Measurements from ENCODE around the gene ESRRG. TPM values are rescaled to one million over a fixed set of nuclear protein-coding genes. Genes with fewer than 3 reads are reported as not detected.
"Not testable (repeated sequence)": the region's sequence is repeated elsewhere in the genome, so short reads cannot be mapped to it uniquely, and the experiment has no call there.

The ESRRG gene
- total RNA-seq, 2 experiments from 2014 or later = not detected

DNA sequence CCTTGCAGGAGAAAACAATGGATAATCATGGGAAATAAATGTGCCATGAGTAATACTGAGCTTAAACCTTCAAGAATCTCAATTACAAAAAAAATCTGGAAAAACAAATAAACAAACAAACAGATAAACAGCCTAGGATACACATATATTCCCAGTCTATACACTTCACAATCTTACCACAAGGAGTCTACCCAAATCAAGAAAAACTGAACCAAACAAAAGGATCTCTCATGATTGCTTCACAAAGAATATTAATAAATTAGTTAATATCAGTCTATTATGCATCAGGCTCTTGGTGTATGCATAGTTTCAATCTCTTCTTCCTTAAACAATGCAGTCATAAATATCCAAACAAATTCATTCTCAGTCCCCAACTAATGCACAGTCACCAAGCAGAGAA lies 3.2 kb upstream of the ESRRG start:
- POLR2A ChIA-PET = no interaction called here
- H3K27ac Mint-ChIP-seq = no peak overlapping the region
- ATAC-seq (ENCODE audit: low read depth) (no peak), DNase-seq (no peak)
- H3K36me3 Mint-ChIP-seq = no peaks in the 10 kb centered on the region
- H3K9me3 Mint-ChIP-seq = no peaks in the 10 kb centered on the region
- peaks cover 18% of the 10 kb centered on the region for H3K27me3 Mint-ChIP-seq
- H3K4me3 Mint-ChIP-seq = no peak overlapping the region
- H3K4me1 Mint-ChIP-seq = no peaks in the 10 kb centered on the region

DNA sequence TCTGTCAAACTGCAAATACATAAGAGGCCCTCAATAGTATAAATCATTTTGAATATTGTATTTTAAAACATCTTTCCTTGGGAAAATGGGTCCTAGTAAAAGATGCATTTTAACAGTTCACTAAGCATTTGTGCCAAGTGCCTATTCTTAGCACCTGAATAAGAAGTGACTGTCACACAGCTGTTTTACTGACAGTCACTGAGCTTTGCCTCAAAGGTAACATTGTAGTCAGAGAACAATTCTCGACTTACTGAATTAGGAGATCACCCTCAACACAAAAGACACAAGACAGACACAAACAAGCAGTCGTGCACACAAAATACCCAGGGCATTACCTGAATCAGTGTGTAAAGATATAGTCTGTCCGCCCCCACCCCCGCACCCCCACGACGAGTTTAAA lies 408 bp downstream of the ESRRG start:
- POLR2A ChIA-PET = no interaction called here
- H3K4me1 Mint-ChIP-seq = no peaks in the 10 kb centered on the region
- peaks cover 18% of the 10 kb centered on the region for H3K27me3 Mint-ChIP-seq
- H3K27ac Mint-ChIP-seq = no peak overlapping the region
- DNase-seq = no peak
- no peaks in the 10 kb centered on the region for H3K9me3 Mint-ChIP-seq
- no peak overlapping the region for H3K4me3 Mint-ChIP-seq
- ATAC-seq (ENCODE audit: low read depth) = no peak
- no peaks in the 10 kb centered on the region for H3K36me3 Mint-ChIP-seq

DNA sequence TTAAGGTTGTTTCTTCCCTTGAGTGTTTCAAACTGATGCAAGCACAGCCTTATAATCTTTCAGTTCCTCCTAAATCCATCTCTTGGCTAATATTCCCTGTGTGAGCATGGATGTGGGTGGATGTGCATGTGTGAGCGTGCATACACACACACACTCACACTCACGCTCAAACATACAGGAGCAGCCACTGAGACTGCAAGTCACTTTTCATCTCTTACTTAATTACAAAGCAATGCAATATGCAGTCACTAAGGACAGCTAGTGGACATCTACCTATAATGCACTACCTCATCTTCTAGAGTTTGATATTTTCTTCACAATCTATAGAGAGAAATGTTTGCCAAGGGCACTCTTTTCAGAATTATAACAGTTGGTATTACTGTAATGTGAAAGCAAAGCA lies 1.4 kb downstream of the ESRRG start:
- no peaks in the 10 kb centered on the region for H3K4me1 Mint-ChIP-seq

DNA sequence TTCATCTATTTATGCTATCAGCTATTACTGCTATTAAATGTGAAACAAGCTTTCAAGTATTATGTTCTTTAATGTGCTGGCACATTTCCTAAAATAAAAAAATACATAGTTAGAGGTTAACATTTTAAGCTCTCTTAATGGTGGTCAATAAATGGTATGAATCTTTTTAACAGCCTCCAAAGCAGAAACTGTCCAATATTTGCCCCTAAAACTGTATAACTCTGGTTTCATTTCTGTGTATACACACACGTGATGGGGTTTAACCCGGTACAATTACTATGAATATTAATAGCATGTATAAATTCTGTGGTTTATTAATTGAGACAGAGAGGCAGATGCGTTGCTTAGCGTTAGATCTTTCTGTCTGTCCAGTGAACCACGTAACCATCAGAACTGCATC lies 2.2 kb downstream of the ESRRG start:
- Mint-ChIP-seq H3K27ac (no peak overlapping the region), H3K27me3 (peaks cover 18% of the 10 kb centered on the region), H3K4me1 (no peaks in the 10 kb centered on the region), H3K4me3 (no peak overlapping the region), H3K36me3 (no peaks in the 10 kb centered on the region), H3K9me3 (no peaks in the 10 kb centered on the region)
- no peak for DNase-seq
- ATAC-seq (ENCODE audit: low read depth) = no peak
- POLR2A ChIA-PET = no interaction called here

More for the DNA sequence above, 1.4 kb downstream of the ESRRG start:
- Mint-ChIP-seq H3K9me3 (no peaks in the 10 kb centered on the region), H3K27me3 (peaks cover 18% of the 10 kb centered on the region), H3K27ac (no peak overlapping the region), H3K36me3 (no peaks in the 10 kb centered on the region), H3K4me3 (no peak overlapping the region)
- ATAC-seq (ENCODE audit: low read depth) = no peak
- no peak for DNase-seq
- POLR2A ChIA-PET = no interaction called here

DNA sequence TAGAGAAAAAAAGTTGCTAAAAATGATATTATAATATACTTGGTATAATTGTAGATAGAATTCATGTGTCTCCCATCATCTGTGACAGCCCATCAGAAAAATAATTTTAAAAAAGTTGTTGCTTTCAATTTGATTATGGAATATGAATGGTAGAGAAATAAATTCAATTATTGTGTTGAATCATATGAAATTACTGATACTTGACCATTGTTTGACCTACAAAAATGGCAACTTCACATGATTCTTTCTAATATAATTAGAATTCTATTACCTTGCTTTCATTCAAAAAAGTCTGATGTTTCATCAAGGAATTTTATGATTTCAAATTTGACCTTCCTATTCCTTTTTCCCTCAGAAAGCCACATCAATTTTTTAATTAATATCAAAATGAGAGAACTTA lies 11.5 kb downstream of the ESRRG start:
- no peak for DNase-seq
- H3K4me1 Mint-ChIP-seq = no peaks in the 10 kb centered on the region
- POLR2A ChIA-PET = no interaction called here
- no peaks in the 10 kb centered on the region for H3K36me3 Mint-ChIP-seq
- ATAC-seq (ENCODE audit: low read depth) = no peak
- H3K9me3 Mint-ChIP-seq = no peaks in the 10 kb centered on the region
- H3K27me3 Mint-ChIP-seq = no peaks in the 10 kb centered on the region
- H3K4me3 Mint-ChIP-seq = no peak overlapping the region
- no peak overlapping the region for H3K27ac Mint-ChIP-seq

DNA sequence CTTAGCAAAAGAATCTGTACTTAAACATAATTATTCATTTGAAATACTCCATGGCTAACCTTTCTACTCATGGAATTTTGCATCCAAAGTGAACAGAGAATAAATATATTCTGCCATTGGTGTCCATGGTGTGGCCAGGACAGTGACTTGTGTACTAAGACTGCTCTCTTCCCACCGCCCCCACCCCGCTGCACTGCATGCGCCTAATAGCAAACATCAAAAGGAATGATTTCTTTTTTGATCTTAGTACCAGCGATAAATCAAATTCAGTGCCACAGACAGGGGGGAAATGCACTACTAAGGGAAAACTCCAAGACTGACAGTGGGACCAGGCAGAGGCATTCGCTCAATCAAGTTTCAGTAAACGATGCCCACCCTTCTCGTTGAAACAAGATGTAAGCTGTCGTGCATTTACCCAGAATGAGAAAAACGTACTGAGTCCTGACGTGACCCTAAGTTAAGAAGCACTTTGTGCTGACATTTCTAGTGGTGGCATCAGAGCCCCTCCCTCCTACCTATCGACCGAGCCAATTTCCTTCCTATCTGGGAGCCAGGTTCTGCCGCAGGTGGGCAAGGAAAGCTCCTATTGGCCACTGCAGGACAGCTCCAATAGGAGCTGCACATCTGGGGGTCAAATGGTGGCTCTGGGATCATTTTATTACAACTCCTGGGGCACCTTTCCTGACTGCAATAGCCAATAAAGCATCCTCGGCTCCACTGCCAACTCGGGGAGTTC lies 12.5 kb downstream of the ESRRG start:
- Mint-ChIP-seq H3K27ac (no peak overlapping the region), H3K4me3 (no peak overlapping the region), H3K36me3 (no peaks in the 10 kb centered on the region), H3K9me3 (no peaks in the 10 kb centered on the region), H3K27me3 (no peaks in the 10 kb centered on the region), H3K4me1 (no peaks in the 10 kb centered on the region)
- DNase-seq (no peak), ATAC-seq (ENCODE audit: low read depth) (no peak)
- POLR2A ChIA-PET = no interaction called here

DNA sequence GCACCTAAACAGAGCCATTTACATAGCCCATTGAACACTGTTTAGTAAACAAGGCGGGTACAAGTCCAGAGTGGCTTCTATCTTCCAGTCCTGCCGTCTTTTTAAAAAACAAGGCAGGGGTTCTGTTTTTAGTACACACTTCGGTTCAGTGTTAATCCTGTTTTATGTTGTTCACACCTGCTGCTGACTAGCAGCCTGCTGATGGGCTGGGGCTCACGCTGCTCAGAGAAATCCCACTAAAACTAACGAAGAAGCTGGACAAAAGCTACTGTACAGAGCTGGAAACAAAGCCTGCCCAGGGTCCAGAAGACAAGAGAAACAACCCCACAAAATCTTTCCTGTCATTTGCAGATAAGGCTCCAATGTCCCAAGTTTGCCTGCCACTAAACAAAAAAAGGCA lies 13.2 kb downstream of the ESRRG start:
- Mint-ChIP-seq H3K36me3 (no peaks in the 10 kb centered on the region), H3K4me1 (no peaks in the 10 kb centered on the region), H3K27ac (no peak overlapping the region), H3K4me3 (no peak overlapping the region), H3K27me3 (no peaks in the 10 kb centered on the region), H3K9me3 (no peaks in the 10 kb centered on the region)
- DNase-seq (no peak), ATAC-seq (ENCODE audit: low read depth) (no peak)
- POLR2A ChIA-PET = no interaction called here

DNA sequence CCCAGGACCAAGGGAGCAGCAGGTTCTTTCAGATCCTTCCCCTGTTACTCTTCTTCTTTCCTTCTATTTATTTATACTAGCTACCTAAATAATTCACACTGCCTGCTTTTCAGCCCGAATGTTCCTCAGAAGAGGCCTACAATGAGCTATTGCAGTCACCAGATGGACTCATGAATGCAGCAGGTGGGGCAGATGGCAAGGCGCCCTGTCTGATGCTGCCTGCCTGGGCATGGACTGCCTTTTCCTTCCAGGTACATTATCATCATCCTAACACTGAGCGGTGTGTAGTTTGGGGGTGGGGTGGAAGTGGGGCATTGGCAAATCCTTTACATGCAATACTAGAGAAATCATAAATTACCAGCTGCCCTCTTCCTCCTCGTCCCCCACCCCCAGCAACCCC lies 17.6 kb downstream of the ESRRG start:
- H3K27me3 Mint-ChIP-seq = no peaks in the 10 kb centered on the region
- H3K9me3 Mint-ChIP-seq = no peaks in the 10 kb centered on the region
- no peak for DNase-seq
- POLR2A ChIA-PET = no interaction called here
- no peaks in the 10 kb centered on the region for H3K4me1 Mint-ChIP-seq
- H3K4me3 Mint-ChIP-seq = no peak overlapping the region
- no peak overlapping the region for H3K27ac Mint-ChIP-seq
- no peak for ATAC-seq (ENCODE audit: low read depth)
- H3K36me3 Mint-ChIP-seq = no peaks in the 10 kb centered on the region

DNA sequence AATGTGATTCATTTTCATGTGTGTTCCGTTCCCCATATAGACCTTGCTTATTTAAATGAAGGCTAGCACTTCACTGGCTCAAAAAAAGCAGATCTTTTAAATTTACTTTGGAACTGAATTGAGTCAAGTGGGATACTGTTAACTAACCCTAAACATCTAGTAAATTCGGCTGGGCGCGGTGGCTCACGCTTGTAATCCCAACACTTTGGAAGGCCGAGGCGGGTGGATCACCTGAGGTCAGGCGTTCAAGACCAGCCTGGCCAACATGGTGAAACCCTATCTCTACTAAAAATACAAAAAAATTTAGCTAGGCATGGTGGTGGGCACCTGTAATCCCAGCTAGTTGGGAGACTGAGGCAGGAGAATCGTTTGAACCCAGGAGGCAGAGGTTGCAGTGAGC lies 19.2 kb downstream of the ESRRG start:
- DNase-seq; POLR2A ChIA-PET; ATAC-seq (ENCODE audit: low read depth); H3K36me3 Mint-ChIP-seq; H3K9me3 Mint-ChIP-seq; H3K27me3 Mint-ChIP-seq; H3K27ac Mint-ChIP-seq; H3K4me1 Mint-ChIP-seq; H3K4me3 Mint-ChIP-seq: not testable (repeated sequence)

DNA sequence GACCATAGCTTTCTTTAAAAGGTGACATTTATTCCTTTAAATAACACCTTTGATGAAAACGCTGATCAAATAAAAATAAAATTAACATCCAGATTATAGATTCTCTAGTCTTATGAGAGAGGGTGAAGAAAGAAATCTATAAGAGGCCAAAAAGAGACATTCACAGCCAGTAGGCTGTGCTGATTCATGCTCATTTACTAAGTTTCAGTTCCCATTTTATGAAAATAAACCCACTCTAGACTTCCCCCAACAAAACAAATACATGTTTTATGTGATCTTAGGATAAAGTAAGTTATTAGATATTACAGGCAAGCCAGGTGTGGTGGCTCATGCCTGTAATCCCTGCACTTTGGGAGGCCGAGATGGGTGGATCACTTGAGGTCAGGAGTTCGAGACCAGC lies 21.1 kb downstream of the ESRRG start:
- no peak for ATAC-seq (ENCODE audit: low read depth)
- peaks cover 2% of the 10 kb centered on the region for H3K9me3 Mint-ChIP-seq
- no peak for DNase-seq
- POLR2A ChIA-PET = no interaction called here
- H3K36me3 Mint-ChIP-seq = no peaks in the 10 kb centered on the region
- H3K27me3 Mint-ChIP-seq = no peaks in the 10 kb centered on the region
- H3K4me3 Mint-ChIP-seq = no peak overlapping the region
- H3K4me1 Mint-ChIP-seq = no peaks in the 10 kb centered on the region
- no peak overlapping the region for H3K27ac Mint-ChIP-seq

DNA sequence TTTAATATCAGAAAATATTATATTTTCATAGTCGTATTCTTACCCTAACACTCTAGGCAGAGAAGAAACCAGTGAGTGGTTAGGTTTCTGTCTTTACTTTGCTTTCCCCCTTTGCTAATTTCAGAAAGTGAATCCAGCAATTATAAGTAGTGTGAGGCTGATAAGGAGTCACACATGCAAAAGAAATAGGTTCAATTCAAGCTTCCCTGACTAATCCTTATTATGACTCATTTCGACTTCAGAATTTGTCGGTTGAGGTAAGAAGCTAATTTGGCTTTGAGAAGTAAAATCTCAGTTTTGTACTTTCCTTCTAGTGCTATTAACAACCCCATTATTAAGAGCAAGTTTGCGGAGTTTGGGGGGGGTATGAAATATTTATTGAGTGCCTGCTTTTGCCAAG lies 22.4 kb downstream of the ESRRG start:
- no peak for ATAC-seq (ENCODE audit: low read depth)

DNA sequence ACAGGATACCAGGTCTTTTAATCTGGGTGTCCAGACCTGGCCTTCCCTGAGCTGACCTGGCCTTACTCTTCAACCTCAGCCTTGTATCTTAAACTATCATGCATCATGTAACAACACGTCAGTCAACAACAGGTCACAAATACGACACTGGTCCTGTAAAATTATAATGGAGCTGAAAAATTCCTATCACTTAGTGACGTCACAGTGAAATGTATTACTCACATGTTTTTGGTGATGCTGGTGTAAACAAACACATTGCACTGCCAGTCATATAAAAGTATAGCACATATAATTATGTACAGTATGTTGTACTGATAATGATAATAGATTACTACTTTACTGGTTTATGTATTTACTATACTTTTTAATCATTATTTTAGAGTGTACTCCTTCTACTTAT lies 31.5 kb downstream of the ESRRG start:
- Mint-ChIP-seq H3K9me3 (no peaks in the 10 kb centered on the region), H3K27me3 (no peaks in the 10 kb centered on the region), H3K4me1 (no peaks in the 10 kb centered on the region), H3K4me3 (no peak overlapping the region), H3K27ac (no peak overlapping the region), H3K36me3 (no peaks in the 10 kb centered on the region)
- DNase-seq = no peak
- no peak for ATAC-seq (ENCODE audit: low read depth)
- POLR2A ChIA-PET = no interaction called here

More for the DNA sequence above, 22.4 kb downstream of the ESRRG start:
- Mint-ChIP-seq H3K4me3 (no peak overlapping the region), H3K36me3 (no peaks in the 10 kb centered on the region), H3K27ac (no peak overlapping the region), H3K4me1 (no peaks in the 10 kb centered on the region), H3K27me3 (no peaks in the 10 kb centered on the region), H3K9me3 (peaks cover 2% of the 10 kb centered on the region)
- POLR2A ChIA-PET = no interaction called here
- DNase-seq = no peak

DNA sequence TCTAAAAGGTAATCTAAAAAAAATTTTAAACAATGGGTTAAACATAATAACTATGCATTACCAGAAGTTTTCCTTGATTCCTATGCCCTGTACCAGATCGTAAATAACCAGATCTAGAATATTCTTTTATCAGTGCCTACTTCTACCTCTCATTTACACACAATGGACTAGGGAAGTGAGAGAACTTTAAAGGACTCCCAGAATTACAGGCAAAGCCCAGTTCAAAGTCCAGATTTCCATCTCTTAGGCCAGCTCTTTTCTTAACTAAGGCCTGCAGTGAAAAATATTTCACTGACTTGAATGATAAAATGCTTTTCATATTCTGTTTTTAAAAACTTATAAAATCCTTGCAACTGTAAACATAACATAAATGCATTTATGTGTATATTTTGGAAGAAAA lies 32.6 kb downstream of the ESRRG start:
- no peak for ATAC-seq (ENCODE audit: low read depth)
- POLR2A ChIA-PET = no interaction called here

DNA sequence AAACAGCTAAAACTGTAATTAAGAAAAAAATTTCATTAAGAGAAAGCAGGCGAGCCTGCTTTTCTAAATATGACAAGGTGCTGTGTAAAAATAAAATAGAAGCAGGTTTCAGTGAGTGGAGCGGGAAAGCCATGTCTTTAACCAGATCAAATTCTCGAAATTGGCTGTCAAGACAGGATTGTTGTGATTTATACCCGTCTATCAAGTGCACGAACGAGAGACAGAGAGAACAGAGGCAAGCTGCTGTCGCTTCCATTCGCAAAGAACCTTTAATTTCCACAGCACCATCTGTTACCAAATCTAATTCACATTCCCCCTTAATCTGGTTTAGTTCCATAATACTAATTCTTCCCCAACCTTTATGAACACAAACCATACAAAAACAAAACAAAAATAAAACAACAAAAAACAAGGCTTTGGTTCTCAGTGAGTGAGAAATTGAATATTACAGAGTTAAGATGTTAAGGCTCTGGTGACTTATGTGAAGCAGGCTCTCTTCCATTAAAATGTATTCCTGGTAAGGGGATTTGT lies 35.0 kb downstream of the ESRRG start:
- Mint-ChIP-seq H3K27me3 (no peaks in the 10 kb centered on the region), H3K4me3 (no peak overlapping the region), H3K27ac (no peak overlapping the region), H3K36me3 (no peaks in the 10 kb centered on the region), H3K9me3 (no peaks in the 10 kb centered on the region), H3K4me1 (no peaks in the 10 kb centered on the region)
- DNase-seq (no peak), ATAC-seq (ENCODE audit: low read depth) (no peak)
- POLR2A ChIA-PET = no interaction called here

More for the DNA sequence above, 32.6 kb downstream of the ESRRG start:
- no peaks in the 10 kb centered on the region for H3K27me3 Mint-ChIP-seq
- DNase-seq = no peak
- H3K9me3 Mint-ChIP-seq = no peaks in the 10 kb centered on the region
- no peak overlapping the region for H3K27ac Mint-ChIP-seq
- H3K36me3 Mint-ChIP-seq = no peaks in the 10 kb centered on the region
- no peak overlapping the region for H3K4me3 Mint-ChIP-seq
- H3K4me1 Mint-ChIP-seq = no peaks in the 10 kb centered on the region
